ENCODE data around the gene ARHGAP11A.

ARHGAP11A gene

GRCh38 chr15:32675466-32675865, 60.2 kb downstream of the ARHGAP11A start:
- Histone ChIP-seq H3K9me3 (ENCODE audit: control insufficient read depth, low read depth, low read length) (no peaks in the 10 kb centered on the region), H3K4me1 (ENCODE audit: control insufficient read depth, low read depth, low read length) (peaks cover 7% of the 10 kb centered on the region), H3K9ac (ENCODE audit: low read length) (no peak overlapping the region), H3K27ac (ENCODE audit: low read length) (no peak overlapping the region), H3K4me3 (ENCODE audit: low read length) (no peak overlapping the region), H3K36me3 (ENCODE audit: control insufficient read depth, low read depth, low read length) (no peaks in the 10 kb centered on the region), H3K27me3 (ENCODE audit: control insufficient read depth, insufficient read depth, low read length) (no peaks in the 10 kb centered on the region)

GRCh38 chr15:32676169-32676568, 60.9 kb downstream of the ARHGAP11A start:
- Histone ChIP-seq H3K4me3 (ENCODE audit: low read length) (no peak overlapping the region), H3K9me3 (ENCODE audit: control insufficient read depth, low read depth, low read length) (no peaks in the 10 kb centered on the region), H3K36me3 (ENCODE audit: control insufficient read depth, low read depth, low read length) (no peaks in the 10 kb centered on the region), H3K4me1 (ENCODE audit: control insufficient read depth, low read depth, low read length) (peaks cover 7% of the 10 kb centered on the region), H3K27me3 (ENCODE audit: control insufficient read depth, insufficient read depth, low read length) (no peaks in the 10 kb centered on the region), H3K27ac (ENCODE audit: low read length) (no peak overlapping the region), H3K9ac (ENCODE audit: low read length) (no peak overlapping the region)

- Histone ChIP-seq H3K4me3 (ENCODE audit: low read length) (no peak overlapping the region), H3K36me3 (ENCODE audit: control insufficient read depth, low read depth, low read length) (no peaks in the 10 kb centered on the region), H3K27me3 (ENCODE audit: control insufficient read depth, insufficient read depth, low read length) (no peaks in the 10 kb centered on the region), H3K9me3 (ENCODE audit: control insufficient read depth, low read depth, low read length) (no peaks in the 10 kb centered on the region), H3K9ac (ENCODE audit: low read length) (no peak overlapping the region), H3K27ac (ENCODE audit: low read length) (no peak overlapping the region), H3K4me1 (ENCODE audit: control insufficient read depth, low read depth, low read length) (peaks cover 7% of the 10 kb centered on the region)
These were observed 62.0 kb downstream of the ARHGAP11A start for GRCh38 chr15:32677238-32677750.

- H3K4me1 ChIP-seq (ENCODE audit: control insufficient read depth, low read depth, low read length) = peaks cover 7% of the 10 kb centered on the region
- H3K9ac ChIP-seq (ENCODE audit: low read length) = no peak overlapping the region
- no peak overlapping the region for H3K4me3 ChIP-seq (ENCODE audit: low read length)
- H3K36me3 ChIP-seq (ENCODE audit: control insufficient read depth, low read depth, low read length) = no peaks in the 10 kb centered on the region
- no peak overlapping the region for H3K27ac ChIP-seq (ENCODE audit: low read length)
- H3K9me3 ChIP-seq (ENCODE audit: control insufficient read depth, low read depth, low read length) = no peaks in the 10 kb centered on the region
- H3K27me3 ChIP-seq (ENCODE audit: control insufficient read depth, insufficient read depth, low read length) = no peaks in the 10 kb centered on the region
These were observed 64.0 kb downstream of the ARHGAP11A start for GRCh38 chr15:32679298-32679690.

- Histone ChIP-seq H3K9ac (ENCODE audit: low read length) (no peak overlapping the region), H3K9me3 (ENCODE audit: control insufficient read depth, low read depth, low read length) (no peaks in the 10 kb centered on the region), H3K4me3 (ENCODE audit: low read length) (no peak overlapping the region), H3K36me3 (ENCODE audit: control insufficient read depth, low read depth, low read length) (no peaks in the 10 kb centered on the region), H3K27me3 (ENCODE audit: control insufficient read depth, insufficient read depth, low read length) (no peaks in the 10 kb centered on the region), H3K4me1 (ENCODE audit: control insufficient read depth, low read depth, low read length) (peaks cover 3% of the 10 kb centered on the region), H3K27ac (ENCODE audit: low read length) (no peak overlapping the region)
These were observed 67.3 kb downstream of the ARHGAP11A start for GRCh38 chr15:32682569-32682968.

- H3K4me3 ChIP-seq (ENCODE audit: low read length) = no peak overlapping the region
- H3K27me3 ChIP-seq (ENCODE audit: control insufficient read depth, insufficient read depth, low read length) = no peaks in the 10 kb centered on the region
- H3K36me3 ChIP-seq (ENCODE audit: control insufficient read depth, low read depth, low read length) = no peaks in the 10 kb centered on the region
- no peak overlapping the region for H3K9ac ChIP-seq (ENCODE audit: low read length)
- no peak overlapping the region for H3K27ac ChIP-seq (ENCODE audit: low read length)
- no peaks in the 10 kb centered on the region for H3K4me1 ChIP-seq (ENCODE audit: control insufficient read depth, low read depth, low read length)
- H3K9me3 ChIP-seq (ENCODE audit: control insufficient read depth, low read depth, low read length) = no peaks in the 10 kb centered on the region
These were observed 67.8 kb downstream of the ARHGAP11A start for GRCh38 chr15:32682977-32683630.

- no peaks in the 10 kb centered on the region for H3K27me3 ChIP-seq (ENCODE audit: control insufficient read depth, insufficient read depth, low read length)
- no peak overlapping the region for H3K27ac ChIP-seq (ENCODE audit: low read length)
- no peaks in the 10 kb centered on the region for H3K9me3 ChIP-seq (ENCODE audit: control insufficient read depth, low read depth, low read length)
- no peaks in the 10 kb centered on the region for H3K4me1 ChIP-seq (ENCODE audit: control insufficient read depth, low read depth, low read length)
- H3K9ac ChIP-seq (ENCODE audit: low read length) = no peak overlapping the region
- no peaks in the 10 kb centered on the region for H3K36me3 ChIP-seq (ENCODE audit: control insufficient read depth, low read depth, low read length)
- no peak overlapping the region for H3K4me3 ChIP-seq (ENCODE audit: low read length)
These were observed 68.7 kb downstream of the ARHGAP11A start for GRCh38 chr15:32683906-32684584.

- H3K4me3 ChIP-seq (ENCODE audit: low read length) = no peak overlapping the region
- no peaks in the 10 kb centered on the region for H3K9me3 ChIP-seq (ENCODE audit: control insufficient read depth, low read depth, low read length)
- no peaks in the 10 kb centered on the region for H3K4me1 ChIP-seq (ENCODE audit: control insufficient read depth, low read depth, low read length)
- no peaks in the 10 kb centered on the region for H3K27me3 ChIP-seq (ENCODE audit: control insufficient read depth, insufficient read depth, low read length)
- no peaks in the 10 kb centered on the region for H3K36me3 ChIP-seq (ENCODE audit: control insufficient read depth, low read depth, low read length)
- H3K9ac ChIP-seq (ENCODE audit: low read length) = no peak overlapping the region
- H3K27ac ChIP-seq (ENCODE audit: low read length) = no peak overlapping the region
These were observed 70.3 kb downstream of the ARHGAP11A start for GRCh38 chr15:32685576-32685975.

GRCh38 chr15:32687556-32687955, 72.3 kb downstream of the ARHGAP11A start:
- Histone ChIP-seq H3K36me3 (ENCODE audit: control insufficient read depth, low read depth, low read length) (no peaks in the 10 kb centered on the region), H3K27me3 (ENCODE audit: control insufficient read depth, insufficient read depth, low read length) (no peaks in the 10 kb centered on the region), H3K9ac (ENCODE audit: low read length) (no peak overlapping the region), H3K4me3 (ENCODE audit: low read length) (no peak overlapping the region), H3K27ac (ENCODE audit: low read length) (no peak overlapping the region), H3K4me1 (ENCODE audit: control insufficient read depth, low read depth, low read length) (no peaks in the 10 kb centered on the region), H3K9me3 (ENCODE audit: control insufficient read depth, low read depth, low read length) (no peaks in the 10 kb centered on the region)

- Histone ChIP-seq H3K4me1 (ENCODE audit: control insufficient read depth, low read depth, low read length) (no peaks in the 10 kb centered on the region), H3K4me3 (ENCODE audit: low read length) (no peak overlapping the region)
These were observed 72.9 kb downstream of the ARHGAP11A start for GRCh38 chr15:32688151-32688639.

More at GRCh38 chr15:32688151-32688639, 72.9 kb downstream of the ARHGAP11A start:
- Histone ChIP-seq H3K9me3 (ENCODE audit: control insufficient read depth, low read depth, low read length) (no peaks in the 10 kb centered on the region), H3K36me3 (ENCODE audit: control insufficient read depth, low read depth, low read length) (no peaks in the 10 kb centered on the region), H3K27ac (ENCODE audit: low read length) (no peak overlapping the region), H3K9ac (ENCODE audit: low read length) (no peak overlapping the region), H3K27me3 (ENCODE audit: control insufficient read depth, insufficient read depth, low read length) (no peaks in the 10 kb centered on the region)

Measured in iPS-18a (cell line).